AG04450 (cell line): ENCODE data around the gene COL4A4. TPM values are rescaled to one million over a fixed set of nuclear protein-coding genes. Genes with fewer than 3 reads are reported as not detected.

Source experiments
- CTCF ChIA-PET: fragments of 300-600, 350-600 bp; formaldehyde crosslinking; extraction: SDS; loops from one replicate; lab custom pipeline; 2022; ENCODE audit warnings: antibody characterized with exemption, inconsistent platforms; lab: Charles Lee
- POLR2A ChIA-PET: fragments of 350-600 bp; formaldehyde crosslinking; extraction: SDS; loops from one replicate; lab custom pipeline; 2021; ENCODE audit warnings: antibody characterized with exemption, inconsistent platforms; lab: Yijun Ruan, JAX
- DNase-seq: peaks from one replicate; pipeline ENCODE4 v3.0.0-alpha.2; 2011; ENCODE audit warnings: low read depth, low spot score
- H3K27ac ChIP-seq: one replicate; pipeline ENCODE4 v1.5.1; 2012; ENCODE audit warnings: low read depth, low read length, control low read depth
- H3K27me3 ChIP-seq: one replicate; pipeline ENCODE4 v1.6.0; 2012; ENCODE audit warnings: low read length; ENCODE audit not compliant: control insufficient read depth, insufficient read depth
- H3K4me3 ChIP-seq: 2 replicates; pipeline ENCODE4 v1.5.1; 2011; ENCODE audit warnings: mild to moderate bottlenecking, low read depth, low read length, control low read depth
- H3K9me3 ChIP-seq: 2 replicates; pipeline ENCODE4 v1.5.1; 2012; ENCODE audit warnings: low read length; ENCODE audit not compliant: control insufficient read depth, insufficient read depth
- CTCF ChIP-seq: IDR thresholded peaks from 2 replicates; pipeline ENCODE4 v1.5.1; 2011; ENCODE audit warnings: low read depth, low read length, control low read depth, inconsistent platforms
- polyA plus RNA-seq: library from polyadenylated mRNA; depleted of rRNA; stranded (reverse); fragments of >200 nt; gene quantifications from 2 replicates; pipeline ENCODE4 v1.2.3, GENCODE V29; 2011

COL4A4 gene
- polyA plus RNA-seq, 1 experiment = 0.06 TPM

GRCh38 chr2:227058888-227059399, 105.1 kb downstream of the COL4A4 start:
- Histone ChIP-seq H3K27me3 (peaks cover 2% of the 10 kb centered on the region), H3K4me3 (no peak overlapping the region), H3K9me3 (no peaks in the 10 kb centered on the region), H3K27ac (no peak overlapping the region)
- DNase-seq = no peak
- ChIA-PET POLR2A (no interaction called here), CTCF (interaction anchor here (2.5 kb wide), 1 partner anchor 25 kb away, joined by 13 read pairs; no protein-coding TSS in a partner anchor)
- TF ChIP-seq CTCF = no peak

- no peaks in the 10 kb centered on the region for H3K9me3 ChIP-seq
- no peak for TF ChIP-seq CTCF
Measured at GRCh38 chr2:227057743-227058447, 106.1 kb downstream of the COL4A4 start.

GRCh38 chr2:227057060-227057459, 106.9 kb downstream of the COL4A4 start:
- TF ChIP-seq CTCF = no peak
- H3K27me3 ChIP-seq = peaks cover 2% of the 10 kb centered on the region
- DNase-seq = no peak
- H3K9me3 ChIP-seq = no peaks in the 10 kb centered on the region
- ChIA-PET CTCF (interaction anchor here (0.8 kb wide), 1 partner anchor 24 kb away, joined by 3 read pairs; no protein-coding TSS in a partner anchor), POLR2A (no interaction called here)
- H3K27ac ChIP-seq = no peak overlapping the region
- H3K4me3 ChIP-seq = no peak overlapping the region

More at GRCh38 chr2:227057743-227058447, 106.1 kb downstream of the COL4A4 start:
- no peak for DNase-seq
- H3K4me3 ChIP-seq = no peak overlapping the region
- CTCF ChIA-PET = interaction anchor here (0.8 to 2.5 kb wide), 2 partner anchors 24 to 25 kb away, joined by 3 to 13 read pairs; no protein-coding TSS in a partner anchor
- POLR2A ChIA-PET = no interaction called here
- peaks cover 2% of the 10 kb centered on the region for H3K27me3 ChIP-seq
- H3K27ac ChIP-seq = no peak overlapping the region

- H3K27me3 ChIP-seq = peaks cover 2% of the 10 kb centered on the region
- no peak overlapping the region for H3K4me3 ChIP-seq
- no peaks in the 10 kb centered on the region for H3K9me3 ChIP-seq
- ChIA-PET POLR2A (no interaction called here), CTCF (interaction anchor here (0.6 to 1.8 kb wide), 2 partner anchors 21 to 208 kb away, joined by 4 to 6 read pairs; no protein-coding TSS in a partner anchor)
- no peak for TF ChIP-seq CTCF
- no peak for DNase-seq
- no peak overlapping the region for H3K27ac ChIP-seq
Measured at GRCh38 chr2:227054006-227054405, 110.0 kb downstream of the COL4A4 start.

- no peak overlapping the region for H3K4me3 ChIP-seq
Measured at GRCh38 chr2:227052879-227053278, 111.1 kb downstream of the COL4A4 start.

More at GRCh38 chr2:227052879-227053278, 111.1 kb downstream of the COL4A4 start:
- no peaks in the 10 kb centered on the region for H3K9me3 ChIP-seq
- DNase-seq = no peak
- POLR2A ChIA-PET = no interaction called here
- no peak for TF ChIP-seq CTCF
- H3K27me3 ChIP-seq = peaks cover 2% of the 10 kb centered on the region
- no peak overlapping the region for H3K27ac ChIP-seq
- CTCF ChIA-PET = interaction anchor here (1.8 kb wide), 1 partner anchor 20 kb away, joined by 6 read pairs; no protein-coding TSS in a partner anchor
